ENCODE data around the gene CTSC. TPM values are rescaled to one million over a fixed set of nuclear protein-coding genes. Genes with fewer than 3 reads are reported as not detected.

CTSC gene
- total and polyA plus RNA-seq, 12 donors: 44.6 to 230 (median 121) TPM

DNA sequence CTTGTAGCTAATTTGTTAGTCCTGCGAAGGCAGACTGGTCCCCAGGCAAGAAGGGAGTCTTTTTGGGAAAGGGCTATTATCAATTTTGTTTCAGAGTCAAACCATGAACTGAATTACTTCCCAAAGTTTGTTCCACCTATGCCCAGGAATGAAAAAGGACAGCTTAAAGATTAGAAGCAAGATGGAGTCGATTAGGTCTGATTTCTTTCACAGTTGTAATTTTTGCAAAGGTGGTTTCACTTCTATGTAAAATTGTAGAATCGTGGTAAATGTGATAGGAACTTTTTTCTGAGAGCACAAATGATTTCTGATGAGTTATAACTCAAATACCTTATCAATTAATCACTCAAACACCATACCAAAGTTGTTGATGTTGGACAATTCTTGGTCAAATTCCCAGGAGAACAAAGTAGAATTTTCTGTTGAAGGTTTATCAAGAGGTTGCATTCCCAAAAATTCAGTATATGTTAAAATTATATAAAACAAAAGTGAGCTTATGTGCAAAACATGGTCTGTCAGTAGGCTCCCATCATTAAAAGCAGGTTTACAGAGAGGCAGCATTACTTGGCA, 2.9 kb upstream of the CTSC start:
- H3K27me3 ChIP-seq: no peaks in the 10 kb centered on the region
- DNase-seq: no peak
- intact Hi-C loops (cut with DNase I): no loop called here
- peaks cover 9 to 15% of the 10 kb centered on the region in 2 donors for H3K4me1 ChIP-seq (replicated peaks in 1 of 2)
- H3K9me3 ChIP-seq (replicated peaks in 1 of 3): no peaks in the 10 kb centered on the region
- no peak overlapping the region for H3K4me3 ChIP-seq
- H3K27ac ChIP-seq: no peak overlapping the region
- WGBS, 4 donors: 57 to 96% (median 79%) methylated on average over 3 of the region's 3 CpGs
- H3K36me3 ChIP-seq (replicated peaks in 1 of 2): no peaks in the 10 kb centered on the region
- TF ChIP-seq, protein P1, sequence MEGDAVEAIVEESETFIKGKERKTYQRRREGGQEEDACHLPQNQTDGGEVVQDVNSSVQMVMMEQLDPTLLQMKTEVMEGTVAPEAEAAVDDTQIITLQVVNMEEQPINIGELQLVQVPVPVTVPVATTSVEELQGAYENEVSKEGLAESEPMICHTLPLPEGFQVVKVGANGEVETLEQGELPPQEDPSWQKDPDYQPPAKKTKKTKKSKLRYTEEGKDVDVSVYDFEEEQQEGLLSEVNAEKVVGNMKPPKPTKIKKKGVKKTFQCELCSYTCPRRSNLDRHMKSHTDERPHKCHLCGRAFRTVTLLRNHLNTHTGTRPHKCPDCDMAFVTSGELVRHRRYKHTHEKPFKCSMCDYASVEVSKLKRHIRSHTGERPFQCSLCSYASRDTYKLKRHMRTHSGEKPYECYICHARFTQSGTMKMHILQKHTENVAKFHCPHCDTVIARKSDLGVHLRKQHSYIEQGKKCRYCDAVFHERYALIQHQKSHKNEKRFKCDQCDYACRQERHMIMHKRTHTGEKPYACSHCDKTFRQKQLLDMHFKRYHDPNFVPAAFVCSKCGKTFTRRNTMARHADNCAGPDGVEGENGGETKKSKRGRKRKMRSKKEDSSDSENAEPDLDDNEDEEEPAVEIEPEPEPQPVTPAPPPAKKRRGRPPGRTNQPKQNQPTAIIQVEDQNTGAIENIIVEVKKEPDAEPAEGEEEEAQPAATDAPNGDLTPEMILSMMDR (IDR thresholded peaks at IDR 0.05): no peak
- no peak for TF ChIP-seq POLR2A (IDR thresholded peaks at IDR 0.05)

DNA sequence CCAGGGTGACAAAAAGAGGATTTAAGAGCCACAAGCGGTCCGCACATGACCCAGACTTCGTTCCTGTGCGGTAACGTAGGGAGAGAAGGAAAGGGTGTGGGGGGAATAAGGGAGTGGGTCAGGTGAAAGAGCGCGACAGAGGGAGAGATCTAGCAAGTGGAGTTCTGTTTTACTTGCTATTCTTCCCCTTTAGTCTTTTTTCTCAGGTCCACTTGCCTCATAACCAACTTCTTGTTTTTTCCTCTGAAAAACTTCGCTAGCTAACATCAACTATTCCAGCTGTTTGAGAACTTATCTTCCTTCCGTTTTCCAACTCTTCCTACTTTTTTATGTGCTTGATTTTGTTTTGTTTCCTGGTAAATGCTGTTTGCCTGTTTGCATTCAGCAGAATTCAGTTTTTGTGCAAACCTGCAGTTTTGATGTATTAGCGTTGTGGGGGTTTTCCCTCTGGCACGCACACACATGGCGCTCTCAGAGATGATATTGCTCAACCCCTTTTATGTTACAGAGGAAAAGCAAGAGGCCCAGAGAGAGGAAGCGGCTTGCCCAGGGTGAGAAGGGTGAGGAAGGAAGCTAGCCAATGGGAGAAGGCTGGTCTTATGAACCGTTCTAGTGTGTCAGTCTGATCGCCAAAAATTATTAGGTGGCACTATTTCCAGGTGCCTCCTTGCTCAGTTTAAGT, 592 bp upstream of the CTSC start:
- Histone ChIP-seq H3K4me3 (peak overlapping the region in 2 of 4 donors; percentile 79 to 87), H3K36me3 (replicated peaks in 1 of 2) (no peaks in the 10 kb centered on the region), H3K9me3 (replicated peaks in 1 of 3) (no peaks in the 10 kb centered on the region), H3K27me3 (no peaks in the 10 kb centered on the region), H3K27ac (peak overlapping the region in 4 of 5 donors; percentile 60 to 83 (median 79)), H3K4me1 (replicated peaks in 1 of 2) (peaks cover 9 to 15% of the 10 kb centered on the region in 2 donors)
- DNase-seq: peak; percentile 32 to 70 (median 60)
- WGBS, 4 donors: 1 to 4% (median 2%) methylated on average over 15 of the region's 15 CpGs
- intact Hi-C loops (cut with DNase I): no loop called here
- no peak for TF ChIP-seq POLR2A (IDR thresholded peaks at IDR 0.05)
- TF ChIP-seq, protein P1 (IDR thresholded peaks at IDR 0.05): no peak

DNA sequence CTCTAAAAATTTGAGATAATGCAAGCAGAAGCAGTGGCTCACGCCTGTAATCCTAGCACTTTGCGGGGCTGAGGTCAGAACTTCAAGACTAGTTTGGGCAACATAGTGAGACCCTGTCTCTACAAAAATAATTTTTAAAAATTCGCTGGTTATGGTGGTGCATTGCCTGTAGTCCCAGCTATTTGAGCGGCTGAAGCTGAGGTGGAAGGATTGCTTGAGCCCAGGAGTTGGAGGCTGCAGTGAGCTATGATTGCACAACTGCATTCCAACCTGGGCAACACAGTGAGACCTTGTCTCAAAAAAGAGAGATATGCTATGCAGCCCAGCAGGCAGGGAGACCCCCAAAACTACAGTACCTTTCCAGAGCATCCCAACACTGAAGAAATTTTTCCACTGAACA, 2.3 kb downstream of the CTSC start:
- Histone ChIP-seq H3K27ac (no peak overlapping the region), H3K36me3 (replicated peaks in 1 of 2) (no peaks in the 10 kb centered on the region), H3K4me1 (replicated peaks in 1 of 2) (peaks cover 9 to 21% of the 10 kb centered on the region in 2 donors), H3K9me3 (replicated peaks in 1 of 3) (no peaks in the 10 kb centered on the region), H3K4me3 (peak overlapping the region in 1 of 4 donors; percentile 27), H3K27me3 (no peaks in the 10 kb centered on the region)
- TF ChIP-seq, protein P1 (IDR thresholded peaks at IDR 0.05): no peak
- no peak for TF ChIP-seq POLR2A (IDR thresholded peaks at IDR 0.05)
- intact Hi-C loops (cut with DNase I): no loop called here
- 58 to 81% (median 63%) methylated on average over 4 of the region's 4 CpGs for WGBS, 4 donors
- DNase-seq: no peak

DNA sequence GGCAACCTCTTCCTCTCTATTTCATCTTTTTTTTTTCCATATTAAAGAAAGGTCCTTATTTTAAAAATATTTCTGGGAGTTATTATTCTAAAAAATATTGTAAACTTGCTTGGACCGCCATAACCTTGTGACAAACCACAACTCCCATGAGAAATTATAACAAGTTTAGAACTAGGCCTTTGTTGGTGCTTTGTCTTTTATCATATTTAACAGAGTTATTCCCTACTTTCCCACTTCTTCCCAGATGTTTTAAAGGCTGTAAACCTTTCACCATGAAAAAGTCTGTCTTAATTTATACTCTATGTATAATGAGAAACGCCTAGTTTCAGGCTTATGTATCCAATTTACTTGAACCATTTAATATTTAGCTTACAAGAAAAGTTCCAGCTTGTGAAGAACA, 3.7 kb downstream of the CTSC start:
- Histone ChIP-seq H3K36me3 (replicated peaks in 1 of 2) (no peaks in the 10 kb centered on the region), H3K4me1 (replicated peaks in 1 of 2) (peaks cover 5 to 12% of the 10 kb centered on the region in 2 donors), H3K9me3 (replicated peaks in 1 of 3) (no peaks in the 10 kb centered on the region), H3K27ac (no peak overlapping the region), H3K27me3 (no peaks in the 10 kb centered on the region), H3K4me3 (peak overlapping the region in 1 of 4 donors; percentile 27)
- TF ChIP-seq POLR2A (IDR thresholded peaks at IDR 0.05): no peak
- TF ChIP-seq, protein P1 (IDR thresholded peaks at IDR 0.05): no peak
- WGBS, 4 donors: 91 to 98% (median 91%) methylated on average over 2 of the region's 2 CpGs
- no peak for DNase-seq
- intact Hi-C loops (cut with DNase I): no loop called here
